Activated T-helper 9 cell treated with anti-CD3 and anti-CD28 coated beads, Interleukin-2, amount 50 U/mL, for 16 hours (primary cell): ENCODE results near the gene APBA1.

Source experiments
- DNase-seq: peaks from one replicate; pipeline ENCODE4 v3.0.0-alpha.2; 2020; ENCODE audit warnings: low read depth

The APBA1 gene

DNA sequence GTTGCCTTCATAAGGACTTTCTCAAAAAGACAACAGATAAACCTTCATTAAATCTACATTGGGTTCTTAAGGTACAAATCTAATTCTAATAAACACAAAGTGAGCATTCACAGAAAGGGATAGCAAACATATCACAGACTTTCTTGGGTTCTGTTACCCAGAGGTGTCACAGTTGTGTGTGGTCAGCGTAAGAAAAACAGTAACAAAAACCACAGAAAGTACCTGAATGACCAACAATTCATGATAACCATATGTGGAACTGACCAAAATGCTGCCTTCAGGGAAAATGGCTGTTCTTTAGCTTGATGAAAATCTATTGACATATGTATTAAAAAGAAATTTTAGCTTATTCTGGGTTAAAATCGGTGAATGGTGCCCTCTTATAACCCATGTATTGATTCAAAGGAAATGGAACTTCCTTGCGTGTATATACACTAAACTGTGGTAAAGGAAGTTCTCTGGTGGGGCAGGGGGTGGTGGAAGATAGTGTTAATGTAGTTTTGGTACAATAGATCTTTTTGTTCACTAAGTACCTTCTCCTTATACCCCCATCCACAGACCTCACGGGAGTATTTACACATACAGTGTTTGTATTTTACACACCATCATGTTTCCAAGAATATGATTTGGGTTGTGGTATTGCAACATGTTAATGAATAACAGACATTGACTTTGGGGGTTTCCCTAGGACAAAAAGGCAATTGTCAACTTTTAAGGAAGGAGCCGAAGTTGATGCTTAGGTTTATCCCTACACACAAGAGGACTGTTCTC is 152.5 kb downstream of the APBA1 start:
- no peak for DNase-seq

DNA sequence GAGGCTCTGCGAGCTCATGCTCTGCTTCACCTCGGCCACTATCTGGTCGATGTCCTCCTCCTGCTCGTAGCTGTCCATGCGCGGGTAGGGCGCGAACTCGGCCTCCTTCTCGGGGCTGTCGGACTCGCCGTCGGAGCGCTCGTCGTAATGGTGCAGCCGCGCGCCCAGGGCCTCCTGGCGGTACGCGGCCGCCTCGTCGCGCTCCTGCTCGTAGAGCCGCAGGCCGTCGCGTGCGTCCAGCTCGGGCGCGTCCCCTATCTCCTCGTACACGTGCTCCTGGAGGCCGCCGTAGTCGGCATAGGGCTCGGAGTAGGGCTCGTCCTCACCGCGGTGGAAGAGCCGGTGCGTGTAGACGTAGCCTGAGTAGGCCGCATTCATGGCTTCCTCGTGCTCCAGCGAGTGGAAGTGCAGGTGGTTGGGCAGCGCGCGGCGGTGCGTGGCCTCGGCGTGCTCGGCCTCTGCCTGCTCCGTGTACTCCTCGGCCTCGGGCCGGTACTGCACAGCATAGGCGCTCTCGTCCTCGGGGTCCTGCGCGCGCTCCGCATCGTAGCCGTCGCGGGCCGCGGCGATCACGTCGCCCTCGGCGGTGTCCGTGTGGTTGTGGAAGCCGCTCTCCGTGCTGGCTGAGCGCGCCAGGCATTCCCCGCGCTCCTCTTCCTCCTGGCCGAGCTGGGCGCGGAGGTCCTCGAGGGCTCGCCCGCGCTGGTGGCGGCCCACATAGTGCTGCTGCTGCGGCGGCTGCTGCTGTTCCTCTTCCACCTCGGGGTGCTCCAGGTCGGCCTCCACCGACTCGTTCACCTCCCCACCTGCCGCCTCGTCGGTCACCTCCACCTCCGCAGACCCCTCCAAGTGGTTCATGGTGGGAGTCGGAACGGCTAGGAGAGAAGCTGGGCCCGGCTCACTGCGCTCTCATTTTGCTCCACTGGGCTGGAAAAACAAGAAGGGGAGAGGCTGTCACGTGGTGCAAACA is 155.5 kb downstream of the APBA1 start:
- DNase-seq = no peak

DNA sequence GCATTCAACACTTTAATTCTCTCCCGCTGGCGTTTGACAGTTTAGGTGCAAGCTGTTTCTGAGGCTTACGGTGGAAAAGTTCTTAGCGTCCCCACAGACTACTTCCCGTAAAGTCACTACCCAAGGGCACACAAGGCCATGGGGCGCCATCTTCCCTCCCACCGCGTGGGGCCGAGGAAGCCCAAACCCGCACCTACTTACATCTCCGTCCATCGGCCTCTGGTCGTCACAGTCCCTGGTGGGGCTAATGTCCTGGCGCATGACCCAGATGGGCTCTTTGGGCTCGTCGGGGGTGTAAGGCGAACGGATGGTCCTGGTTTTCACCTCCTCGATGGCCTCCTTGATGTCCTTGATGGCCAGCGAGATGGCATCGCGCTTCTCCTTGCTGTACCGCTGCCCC is 156.4 kb downstream of the APBA1 start:
- DNase-seq = no peak

DNA sequence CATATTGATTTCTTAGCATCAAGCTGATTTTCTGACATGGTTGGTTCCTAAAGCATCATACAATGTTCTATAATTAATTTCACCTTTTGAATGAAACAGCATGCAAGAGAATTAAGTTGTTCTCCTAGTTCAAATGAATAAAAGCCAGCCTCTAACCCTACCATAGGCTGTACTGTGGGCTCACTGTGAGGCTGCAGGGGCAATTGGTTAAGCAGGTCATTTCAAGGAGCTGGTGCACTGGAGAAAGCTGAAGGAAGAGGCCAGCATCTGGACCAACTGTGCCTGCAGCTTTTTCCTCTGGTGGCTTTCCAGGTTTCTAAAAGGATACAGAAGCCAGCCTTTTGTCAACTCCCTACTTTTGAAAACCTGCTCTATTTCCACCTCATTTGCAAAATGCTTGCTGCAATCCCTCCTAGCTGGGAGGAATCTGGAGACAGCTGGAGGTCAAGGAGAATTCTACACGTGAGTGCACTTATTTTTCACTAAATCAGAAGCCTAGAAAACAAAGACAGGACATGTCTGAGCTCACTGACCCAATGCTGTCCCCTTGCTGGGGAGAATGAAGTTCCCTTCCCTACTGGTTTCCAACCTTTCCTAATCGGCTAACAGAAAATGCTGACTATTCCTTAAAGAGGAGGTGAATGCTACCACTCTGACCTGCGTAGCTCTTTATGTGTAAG is 158.9 kb downstream of the APBA1 start:
- DNase-seq = no peak

DNA sequence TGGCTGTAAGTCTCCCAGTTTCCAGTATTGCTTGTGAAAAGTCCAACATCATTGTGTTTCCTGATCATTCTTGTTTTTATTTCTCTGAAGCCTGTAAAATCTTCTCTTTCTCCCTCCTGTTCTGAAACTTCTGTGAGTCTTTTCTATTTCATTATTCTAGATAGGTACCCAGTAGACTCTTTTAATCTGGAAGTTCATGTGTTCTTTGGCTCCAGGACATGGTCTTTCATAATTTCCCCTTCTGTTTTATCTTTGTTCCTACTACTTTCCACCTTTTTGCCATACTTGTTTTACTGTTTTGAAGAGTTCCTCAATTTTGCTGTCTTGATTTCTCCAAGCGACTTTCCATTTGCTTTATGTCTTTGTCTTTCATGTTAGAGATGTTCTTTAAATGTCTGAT is 168.1 kb downstream of the APBA1 start:
- no peak for DNase-seq

DNA sequence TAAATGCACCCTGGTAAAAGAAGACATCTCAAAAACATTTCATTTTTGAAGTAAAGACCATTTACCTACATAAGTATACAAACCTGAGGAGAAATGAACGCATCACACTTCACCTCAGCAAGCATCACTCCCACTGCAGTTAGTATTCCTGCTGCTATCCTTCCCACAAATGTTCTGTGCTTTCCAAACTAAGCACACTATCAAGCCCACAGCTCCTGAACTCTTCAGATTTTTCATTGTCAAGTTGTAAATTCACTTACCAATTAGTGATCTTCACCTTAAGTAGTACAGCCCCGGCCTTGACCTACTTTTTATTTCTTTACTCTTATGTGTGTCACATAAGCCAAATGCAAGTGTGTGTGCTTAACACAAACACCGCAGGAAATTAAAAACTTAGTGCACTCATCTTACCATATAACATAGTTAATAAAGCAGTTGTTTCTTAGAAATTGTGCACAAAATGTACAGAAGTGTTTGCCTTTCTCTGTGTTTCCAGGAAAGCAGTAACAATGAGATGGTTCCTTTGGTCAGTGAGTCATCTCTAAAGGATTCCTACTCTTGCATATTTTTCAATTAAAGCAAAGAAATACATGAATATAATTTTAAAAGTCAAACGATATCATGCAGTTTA is 169.4 kb downstream of the APBA1 start:
- no peak for DNase-seq

DNA sequence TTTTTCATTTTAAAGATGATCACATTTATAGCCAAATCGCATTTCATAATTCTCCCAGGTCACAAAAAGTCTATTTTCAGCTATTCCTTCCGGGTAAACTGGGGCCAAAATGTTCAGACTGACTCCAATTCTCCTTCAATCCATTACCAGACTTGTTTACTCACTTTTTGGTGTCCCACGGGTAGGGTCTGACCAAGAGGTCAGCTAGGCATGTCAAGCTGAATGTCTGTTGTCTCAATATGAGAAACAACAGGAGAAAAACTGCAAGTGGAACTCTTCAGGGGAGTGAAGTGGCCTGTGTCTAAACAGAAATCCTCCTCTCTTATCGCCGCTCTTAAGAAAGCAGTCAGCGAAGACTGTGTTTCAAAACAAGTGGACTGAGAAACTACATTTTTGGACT is 171.3 kb downstream of the APBA1 start:
- no peak for DNase-seq

DNA sequence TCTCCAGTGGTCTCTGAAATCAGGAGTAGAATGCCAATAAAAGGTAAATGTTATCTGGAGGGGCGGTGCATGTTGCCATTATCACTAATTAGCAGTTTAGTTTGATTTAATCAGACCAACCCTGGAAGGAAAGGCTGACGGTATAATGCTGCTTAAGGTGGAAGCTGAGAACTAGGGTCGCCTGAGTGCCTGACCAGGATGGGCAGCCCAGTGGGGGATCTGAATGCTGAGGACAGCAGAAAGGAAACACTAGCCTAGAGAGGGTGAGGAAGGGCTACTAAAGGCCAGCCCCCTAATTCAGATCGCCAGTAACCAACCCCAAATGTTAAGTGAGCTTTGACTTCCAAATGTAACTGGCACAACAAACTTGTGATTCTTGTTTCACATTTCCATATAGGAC is 172.2 kb downstream of the APBA1 start:
- DNase-seq = no peak

DNA sequence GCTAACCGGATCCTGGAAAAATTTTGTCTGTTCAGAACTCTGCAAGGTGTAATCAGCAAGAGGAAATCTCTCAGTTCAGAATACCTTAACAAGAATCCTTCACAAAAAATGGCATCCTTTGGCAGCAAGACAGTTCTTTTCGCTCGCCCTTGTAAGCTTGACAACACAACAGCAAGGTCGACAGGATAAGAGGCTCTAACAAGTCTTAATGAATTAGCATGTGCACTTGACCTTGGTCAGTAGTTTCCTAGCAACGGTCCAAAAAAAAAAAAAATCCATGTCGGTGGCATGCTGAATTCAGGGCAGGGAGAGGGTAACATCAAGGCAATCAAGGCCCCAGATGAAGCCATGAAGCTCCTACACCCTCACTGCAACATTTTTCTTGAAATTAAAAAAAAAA is 172.8 kb downstream of the APBA1 start:
- no peak for DNase-seq

DNA sequence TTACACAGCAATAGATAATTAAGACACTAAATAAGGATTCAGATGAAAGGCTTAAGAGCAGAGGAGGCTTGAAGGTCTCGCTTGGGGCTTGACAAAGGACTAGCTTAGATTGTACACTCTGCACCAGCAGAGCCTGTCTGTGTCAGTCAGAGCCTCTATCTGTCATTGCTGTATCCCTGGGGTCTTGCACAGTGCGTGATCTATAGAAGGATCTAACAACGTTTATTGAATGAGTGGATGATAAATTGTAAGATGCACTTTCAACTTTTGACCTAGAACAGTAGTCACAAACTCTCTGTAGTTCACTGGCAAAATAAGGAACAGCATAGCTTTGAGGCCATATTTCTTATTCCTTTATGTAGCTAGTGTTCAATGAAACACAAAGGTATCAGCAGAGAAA is 173.7 kb downstream of the APBA1 start:
- DNase-seq = no peak

DNA sequence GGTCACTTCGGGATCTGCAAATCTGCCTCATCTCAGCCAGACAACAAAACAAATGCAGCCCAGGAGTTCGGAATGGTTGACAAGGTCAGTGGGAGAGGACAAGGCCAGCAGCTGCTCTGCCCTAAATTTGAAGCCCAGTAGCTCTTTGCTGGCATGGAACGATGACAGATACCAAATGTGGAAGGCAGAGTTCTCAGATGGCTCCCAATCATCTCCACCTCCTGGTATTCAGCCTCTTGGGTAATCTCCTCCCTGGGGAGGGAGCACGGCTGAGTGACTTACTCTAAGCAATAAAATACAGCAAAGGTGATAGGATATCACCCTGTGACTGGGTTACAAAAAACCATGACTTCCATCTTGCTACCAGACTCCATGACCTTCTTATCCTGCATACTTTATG is 174.4 kb downstream of the APBA1 start:
- no peak for DNase-seq

DNA sequence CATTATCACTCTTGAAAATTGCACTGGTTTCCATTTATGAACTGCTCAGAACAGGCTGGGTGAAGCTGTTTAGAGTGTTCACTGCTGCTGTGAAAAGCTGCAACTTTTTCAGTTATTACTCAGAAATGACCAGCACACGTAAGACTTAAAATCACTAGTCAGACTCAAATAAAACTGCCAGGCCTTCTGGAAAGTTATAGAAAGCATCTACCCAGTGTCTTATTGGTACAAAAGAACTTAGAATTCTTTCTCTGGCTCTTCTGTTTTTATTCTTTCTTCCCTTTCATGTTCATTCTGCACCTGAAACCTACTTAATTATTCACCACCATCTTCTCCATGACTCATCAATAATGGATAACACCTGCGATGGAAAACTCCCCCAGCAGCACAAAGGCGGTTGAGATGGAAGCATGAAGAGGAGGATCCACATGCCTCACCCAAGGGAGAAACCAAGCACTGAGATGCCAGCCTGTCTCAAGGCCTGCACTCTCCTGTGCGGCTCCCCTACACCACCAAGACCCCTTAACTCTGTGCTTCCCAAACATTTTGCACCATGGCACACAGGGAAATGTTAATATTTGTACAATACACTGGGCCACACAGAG is 175.2 kb downstream of the APBA1 start:
- DNase-seq = no peak

DNA sequence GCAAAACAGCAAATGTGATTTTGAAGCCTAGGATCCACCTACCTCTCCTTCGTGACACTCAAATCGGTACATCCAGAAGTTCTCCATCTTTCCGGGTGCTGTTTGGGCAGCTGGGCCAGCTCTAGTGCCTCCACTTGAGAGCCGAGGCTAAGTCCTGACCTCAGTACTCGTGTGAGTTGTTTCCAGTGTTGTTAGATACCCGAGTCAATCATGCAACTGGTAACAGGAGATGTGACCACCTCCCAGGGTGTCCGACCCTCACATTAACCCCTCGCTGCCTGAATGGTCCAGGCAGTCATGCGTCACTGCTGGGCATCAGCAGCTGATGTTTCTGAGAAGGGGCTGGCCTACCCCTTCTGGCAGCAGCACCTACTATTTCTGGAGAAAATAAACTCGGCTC is 176.9 kb downstream of the APBA1 start:
- DNase-seq = no peak

DNA sequence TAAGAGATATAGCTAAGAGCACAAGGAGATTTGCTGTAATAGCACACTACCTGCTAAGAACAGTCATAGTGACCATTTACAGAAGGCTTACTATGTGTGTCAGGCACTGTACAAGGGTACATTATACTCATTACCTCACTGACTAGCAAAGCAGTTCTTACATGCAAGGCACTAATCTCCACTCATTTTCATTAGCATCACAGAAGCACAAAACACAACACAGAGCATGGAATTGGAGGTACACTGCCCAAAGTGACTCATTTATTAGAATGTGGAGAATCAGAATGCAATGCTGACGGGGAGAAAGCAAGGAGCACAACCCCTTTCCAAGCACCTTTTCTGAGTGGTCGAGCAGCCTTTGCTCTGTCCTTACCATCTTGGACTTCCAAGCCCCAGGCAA is 177.4 kb downstream of the APBA1 start:
- no peak for DNase-seq

DNA sequence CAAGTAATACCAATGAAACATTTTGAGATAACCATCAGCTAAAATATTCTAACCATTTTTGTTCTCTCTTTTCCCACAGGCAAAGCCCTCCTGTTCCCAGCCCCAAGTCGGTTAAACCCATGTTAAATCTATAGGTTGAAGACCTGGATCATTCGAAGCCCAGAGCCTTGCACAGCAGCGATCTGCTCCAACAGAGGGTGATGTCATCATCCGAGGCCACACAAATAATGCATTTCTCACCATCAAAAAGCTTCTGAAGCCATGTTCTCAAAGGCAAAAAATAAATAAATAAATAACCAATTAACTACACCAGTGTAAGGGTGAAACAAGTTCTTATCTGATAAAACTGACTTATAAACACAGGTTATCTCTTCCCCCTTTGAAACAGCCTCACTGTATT is 178.0 kb downstream of the APBA1 start:
- no peak for DNase-seq

DNA sequence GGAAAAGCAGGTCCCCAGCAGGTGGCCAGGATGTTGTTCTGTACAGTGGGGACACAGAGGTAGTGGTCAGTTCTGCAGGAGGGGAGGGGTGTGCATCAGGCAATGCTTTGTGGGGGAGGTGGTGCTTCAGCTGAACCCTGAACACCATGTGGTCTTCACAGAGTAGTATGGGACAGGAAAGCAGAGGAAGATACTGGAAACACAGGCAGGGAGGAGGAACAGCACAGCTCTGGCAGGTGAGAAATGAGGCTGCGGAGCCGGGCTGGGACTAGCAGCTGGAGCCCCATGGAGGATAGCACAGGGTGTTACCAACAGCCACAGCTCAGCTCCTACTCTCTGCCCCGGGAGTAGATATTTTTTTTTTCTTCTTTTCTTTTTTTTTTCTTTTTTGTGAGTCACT is 185.7 kb downstream of the APBA1 start:
- no peak for DNase-seq

DNA sequence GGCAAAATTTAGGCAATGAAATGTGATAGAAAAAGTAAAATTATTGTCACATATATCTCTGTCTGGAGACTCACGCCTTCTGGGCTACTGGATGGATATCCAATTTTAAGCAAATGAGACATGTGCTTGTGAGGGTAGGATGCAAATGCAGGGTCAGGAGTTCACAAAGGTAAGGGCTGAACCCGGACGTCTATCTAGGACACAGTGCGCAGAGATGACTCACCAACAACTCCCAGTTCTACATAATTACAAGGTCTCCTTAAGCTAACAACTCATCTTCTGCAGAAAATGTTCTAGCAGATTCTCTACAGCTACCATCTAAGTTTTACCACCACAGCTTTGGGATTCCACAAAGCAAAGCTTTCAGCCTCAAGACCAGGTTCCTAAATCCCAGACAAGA is 186.7 kb downstream of the APBA1 start:
- no peak for DNase-seq

DNA sequence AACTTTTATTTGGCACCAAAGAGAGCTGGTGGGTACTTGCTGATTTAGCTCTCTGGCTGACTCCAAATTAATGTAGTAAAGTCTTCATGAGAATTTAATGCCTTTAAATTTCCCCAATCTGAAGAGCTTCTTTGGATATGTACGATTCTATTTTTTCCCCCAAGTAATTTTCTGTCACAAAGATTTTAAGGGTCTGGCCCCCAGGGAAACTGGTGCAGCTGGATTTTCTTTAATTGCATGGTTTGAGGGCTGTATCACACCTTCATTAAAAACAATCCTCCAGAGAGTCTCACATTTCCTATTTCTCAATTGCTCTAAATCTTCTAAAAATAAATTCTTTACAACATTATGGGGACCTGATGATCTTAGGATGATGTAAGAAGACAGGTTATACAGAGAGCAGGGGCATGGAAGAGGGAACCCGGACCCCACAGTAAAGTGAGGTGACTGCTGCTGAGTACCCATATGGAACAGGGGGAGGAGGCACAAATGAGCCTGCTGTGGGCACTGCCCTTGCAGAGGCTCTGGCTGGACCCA is 188.2 kb downstream of the APBA1 start:
- no peak for DNase-seq

DNA sequence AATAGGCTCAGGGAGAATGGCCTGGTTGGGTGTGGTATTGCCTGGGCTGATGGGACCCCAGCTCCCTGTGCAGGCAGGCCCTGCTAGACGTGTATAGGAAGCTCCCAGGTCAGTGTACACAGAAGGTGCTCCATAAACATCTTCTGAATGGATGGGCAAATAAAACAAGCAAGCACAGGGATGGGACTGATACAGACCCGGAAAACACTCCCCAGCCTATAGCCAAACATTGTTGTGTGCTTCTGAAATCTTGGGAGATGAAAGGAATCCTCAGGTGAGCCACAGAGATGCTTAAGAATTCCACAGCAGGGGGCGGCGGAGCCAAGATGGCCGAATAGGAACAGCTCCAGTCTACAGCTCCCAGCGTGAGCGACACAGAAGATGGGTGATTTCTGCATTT is 195.4 kb downstream of the APBA1 start:
- no peak for DNase-seq

DNA sequence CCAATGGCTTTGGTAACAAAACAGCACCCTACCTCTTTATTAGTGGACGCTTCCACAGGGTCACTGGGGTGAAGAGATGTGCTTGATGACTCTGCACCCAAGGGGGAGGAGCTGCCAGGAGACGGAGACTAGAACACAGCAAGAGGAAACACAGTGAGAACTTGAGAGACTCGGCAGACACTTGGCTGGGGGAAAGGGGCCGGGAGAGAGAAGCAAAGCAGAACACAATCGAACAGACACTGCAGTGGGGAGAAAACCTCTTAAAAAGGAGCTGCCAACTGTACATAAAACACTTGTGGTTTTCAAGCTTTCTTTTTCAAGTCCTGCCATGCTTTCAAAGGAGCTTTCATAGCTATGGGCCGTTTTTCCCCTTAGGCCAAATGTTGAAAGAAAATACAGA is 196.2 kb downstream of the APBA1 start:
- no peak for DNase-seq

DNA sequence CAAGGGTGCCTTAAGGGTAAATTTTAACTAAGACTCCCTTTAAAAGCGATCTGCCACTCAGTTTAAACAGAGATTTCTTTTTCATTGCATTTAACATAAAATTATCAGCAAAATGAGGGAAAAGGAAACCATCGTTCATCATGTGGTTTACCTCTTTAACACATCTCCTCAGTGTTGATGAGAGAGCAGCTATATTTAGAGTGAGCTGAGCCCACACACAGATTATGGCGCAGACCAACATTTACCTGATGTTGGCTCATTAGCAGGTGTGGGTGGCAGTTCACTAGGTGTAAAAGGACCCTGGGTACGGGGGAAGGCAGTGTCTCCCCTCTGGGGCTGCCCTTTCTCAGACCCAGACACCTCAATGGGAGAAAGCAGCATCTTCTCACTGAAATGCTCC is 197.3 kb downstream of the APBA1 start:
- DNase-seq = no peak
